Endothelial cell of umbilical vein (primary cell): ENCODE measurements around the gene TOR1B. TPM values are rescaled to one million over a fixed set of nuclear protein-coding genes. Genes with fewer than 3 reads are reported as not detected.

Experiments
- BruUV-seq: library from RNA; stranded (reverse); fragments of 400-500 nt; replicated peaks from 2 replicates; lab custom pipeline; 2021; lab: Mats Ljungman, UMichigan
- CTCF ChIA-PET: fragments of 300-600, 350-600 bp; sonication (Branson Sonifier 250); formaldehyde crosslinking; loops from one replicate; lab custom pipeline; 2021; ENCODE audit warnings: antibody characterized with exemption, inconsistent platforms; lab: Charles Lee
- POLR2A ChIA-PET: fragments of 300-600, 350-600 bp; sonication (Branson Sonifier 250); formaldehyde crosslinking; loops from one replicate; lab custom pipeline; 2021; ENCODE audit warnings: antibody characterized with exemption, inconsistent platforms; lab: Charles Lee
- DNase-seq: peaks from one replicate; pipeline ENCODE4 v3.0.0-alpha.2; 2011; ENCODE audit warnings: low read depth, low spot score
- FAIRE-seq: peaks from 2 replicates; lab custom pipeline; 2011; peaks lifted over from hg19 to GRCh38; lab: Jason Lieb, UNC
- H2AFZ ChIP-seq: 2 replicates; pipeline ENCODE4 v1.6.0; 2012; ENCODE audit warnings: low read depth, low read length, control low read depth, inconsistent platforms
- H3K27ac ChIP-seq: 2 replicates; pipeline ENCODE4 v1.5.1; 2011; ENCODE audit warnings: low read depth, mild to moderate bottlenecking, control low read depth, low read length, moderate library complexity; ENCODE audit not compliant: insufficient read depth
- H3K27me3 ChIP-seq, 2 experiments: 2 replicates each; pipeline versions ENCODE4 v1.6.0 to v1.6.1; 2011; ENCODE audit warnings: low read length in 2 of 2, mixed read lengths in 1 of 2; ENCODE audit not compliant: control insufficient read depth in 2 of 2, insufficient read depth in 2 of 2
- H3K36me3 ChIP-seq, 2 experiments: 2 replicates in 1 of 2; 3 replicates in 1 of 2; pipeline ENCODE4 v1.5.1; 2011; ENCODE audit warnings: low read length in 2 of 2, mild to moderate bottlenecking in 1 of 2, moderate library complexity in 1 of 2; ENCODE audit not compliant: control insufficient read depth in 2 of 2, insufficient read depth in 2 of 2; ENCODE audit errors: extremely low read depth in 1 of 2
- H3K4me1 ChIP-seq: 3 replicates; pipeline ENCODE4 v1.5.1; 2011; ENCODE audit warnings: mild to moderate bottlenecking, low read length; ENCODE audit not compliant: control insufficient read depth, insufficient read depth; ENCODE audit errors: extremely low read depth
- H3K4me2 ChIP-seq: 2 replicates; pipeline ENCODE4 v1.6.1; 2011; ENCODE audit warnings: low read length, control low read depth, mixed read lengths; ENCODE audit not compliant: insufficient read depth
- H3K4me3 ChIP-seq, 3 experiments: fragments of 200-600 bp in 1 of 3; sonication (generic), shearing (Covaris generic) in 1 of 3; replicated peaks in 1 of 3; 2 replicates each; pipeline ENCODE4 v1.5.1; 2011 to 2016; ENCODE audit warnings: control low read depth in 3 of 3, low read length in 3 of 3, mild to moderate bottlenecking in 2 of 3, inconsistent platforms in 1 of 3, low read depth in 1 of 3, moderate library complexity in 1 of 3; ENCODE audit not compliant: insufficient read depth in 1 of 3
- H3K79me2 ChIP-seq: 2 replicates; pipeline ENCODE4 v1.6.0; 2012; ENCODE audit warnings: low read length, inconsistent platforms; ENCODE audit not compliant: control insufficient read depth, insufficient read depth
- H3K9ac ChIP-seq: replicated peaks from 2 replicates; pipeline ENCODE3; 2011; ENCODE audit warnings: low read length, control low read depth; ENCODE audit not compliant: insufficient read depth; ENCODE audit errors: extremely low read depth
- H3K9me1 ChIP-seq: replicated peaks from 3 replicates; pipeline ENCODE4 v1.6.0; 2011; ENCODE audit warnings: mild to moderate bottlenecking, low read length; ENCODE audit not compliant: control insufficient read depth, insufficient read depth; ENCODE audit errors: extremely low read depth
- H3K9me3 ChIP-seq: replicated peaks from 2 replicates; pipeline ENCODE4 v1.5.1; 2012; ENCODE audit warnings: low read length, inconsistent platforms; ENCODE audit not compliant: control insufficient read depth, insufficient read depth
- H4K20me1 ChIP-seq: replicated peaks from 2 replicates; pipeline ENCODE3; 2011; ENCODE audit warnings: mild to moderate bottlenecking, low read length; ENCODE audit not compliant: control insufficient read depth, insufficient read depth; ENCODE audit errors: extremely low read depth
- CTCF ChIP-seq, 2 donors: IDR thresholded peaks; 1 replicate in 1 of 2; 2 replicates in 1 of 2; pipeline ENCODE4 v1.5.1; 2011; ENCODE audit warnings: low read length in 2 of 2, mild to moderate bottlenecking in 2 of 2, moderate library complexity in 2 of 2, control low read depth in 1 of 2, inconsistent platforms in 1 of 2, low read depth in 1 of 2; ENCODE audit not compliant: insufficient read depth in 1 of 2; ENCODE audit errors: extremely low read depth in 1 of 2
- FOS ChIP-seq: IDR thresholded peaks from 2 replicates; pipeline ENCODE4 v1.6.1; 2011; ENCODE audit warnings: mild to moderate bottlenecking, low read length, moderate library complexity, borderline replicate concordance; ENCODE audit not compliant: insufficient read depth
- GATA2 ChIP-seq: IDR thresholded peaks from 2 replicates; pipeline ENCODE4 v1.7.0; 2011; ENCODE audit warnings: low read depth, mild to moderate bottlenecking, moderate library complexity, mixed read lengths, low read length; ENCODE audit not compliant: insufficient read length, insufficient read depth
- JUN ChIP-seq: IDR thresholded peaks from 2 replicates; pipeline ENCODE4 v1.6.1; 2011; ENCODE audit warnings: borderline replicate concordance, low read depth; ENCODE audit not compliant: insufficient read length, insufficient read depth
- dilution Hi-C: fragments of 300-500 bp; cut with MboI; formaldehyde crosslinking; loops from one replicate; pipeline ENCODE4 v1.15.0; 2019; ENCODE audit warnings: low sequenced_read_pairs; ENCODE audit not compliant: extremely low pct_ligation_motif_present
- intact Hi-C: fragments of 100-400 bp; cut with micrococcal nuclease; formaldehyde crosslinking; loops from one replicate; pipeline ENCODE4 v1.10.0; 2022
- polyA plus RNA-seq, 4 experiments: library from polyadenylated mRNA; depleted of rRNA in 3 of 4; stranded (reverse) in 3 of 4; unstranded in 1 of 4; fragments of >200 nt; gene quantifications; 2 replicates each; pipeline versions ENCODE4 v1.2.1 to v1.2.3, GENCODE V29; 2011 to 2012; ENCODE audit warnings: missing spikeins in 1 of 4
- total RNA-seq: library from RNA; stranded (reverse); gene quantifications from 2 replicates; pipeline ENCODE4 v1.2.3, GENCODE V29; 2021

The TOR1B gene
- total and polyA plus RNA-seq, 2 donors (not counting 3 experiments of a cell fraction or from before 2014, with no cell fraction given) = 27.0 to 29.5 TPM

GRCh38 chr9:129776938-129777768 lies 25.8 kb upstream of the TOR1B start:
- intact Hi-C loops = no loop called here
- Histone ChIP-seq H3K4me2 (peak overlapping the region; percentile 21), H3K27me3 (peaks cover 0 to 2% of the 10 kb centered on the region in 2 experiments), H3K79me2 (no peaks in the 10 kb centered on the region), H3K9me3 (no peaks in the 10 kb centered on the region), H3K36me3 (no peaks in the 10 kb centered on the region), H4K20me1 (no peaks in the 10 kb centered on the region), H3K9me1 (no peaks in the 10 kb centered on the region), H2AFZ (peak overlapping the region; percentile 53), H3K9ac (no peak overlapping the region), H3K4me1 (peaks cover 4% of the 10 kb centered on the region), H3K27ac (no peak overlapping the region), H3K4me3 (no peak overlapping the region)
- TF ChIP-seq JUN = peak; percentile 62
- peak; percentile 74 for TF ChIP-seq GATA2
- TF ChIP-seq FOS = peak; percentile 87
- no peak for TF ChIP-seq CTCF (IDR thresholded peaks at IDR 0.05; ENCODE audit: extremely low read depth in 1 of 2, insufficient read depth in 1 of 2, low read depth in 1 of 2, low read length in 2 of 2)
- peak; percentile 78 for DNase-seq
- ChIA-PET CTCF (interaction anchor here (0.6 to 2.5 kb wide), 13 partner anchors 9 to 645 kb away, joined by 3 to 28 read pairs (median 4); partner anchors contain the start of gene ASB6), POLR2A (interaction anchor here (0.9 kb wide), 1 partner anchor 150 kb away, joined by 3 read pairs; no protein-coding TSS in a partner anchor)
- no TSS peak for BruUV-seq
- dilution Hi-C loops = loop anchor here (5.0 kb wide), 1 partner anchor 50 kb away; no protein-coding TSS in a partner anchor
- FAIRE-seq = peak; percentile 94
